Colonic mucosa (tissue), 4 donors: Measurements from ENCODE around the gene GRAMD2B. TPM values are rescaled to one million over a fixed set of nuclear protein-coding genes. Genes with fewer than 3 reads are reported as not detected.

ENCODE experiments used
- DNase-seq: peaks from one replicate; pipeline ENCODE4 v3.0.0-alpha.2; 2020
- H3K27ac ChIP-seq: fragments of 200-600 bp; one replicate; pipeline ENCODE4 v1.8.0; 2021
- H3K27me3 ChIP-seq: fragments of 200-600 bp; one replicate; pipeline ENCODE4 v1.8.0; 2021
- H3K36me3 ChIP-seq: fragments of 200-600 bp; one replicate; pipeline ENCODE4 v1.8.0; 2021
- H3K4me1 ChIP-seq: fragments of 200-600 bp; one replicate; pipeline ENCODE4 v1.8.0; 2021; ENCODE audit warnings: mild to moderate bottlenecking
- H3K4me3 ChIP-seq: fragments of 200-600 bp; one replicate; pipeline ENCODE4 v1.8.0; 2021
- H3K9ac ChIP-seq, 2 donors: one replicate each; pipeline ENCODE4 v1.7.0; 2013; ENCODE audit warnings: control low read depth in 2 of 2, low read depth in 2 of 2, low read length in 2 of 2
- H3K9me3 ChIP-seq: fragments of 200-600 bp; one replicate; pipeline ENCODE4 v1.8.0; 2021
- CTCF ChIP-seq: fragments of 200-600 bp; IDR thresholded peaks from one replicate; pipeline ENCODE4 v1.8.0; 2022; ENCODE audit warnings: antibody characterized with exemption, mild to moderate bottlenecking
- intact Hi-C: fragments of 100-400 bp; cut with DNase I; formaldehyde crosslinking; loops from one replicate; pipeline ENCODE4 v1.14.1; 2022
- total RNA-seq, 2 donors: library from RNA; stranded (reverse); fragmentation: NEBNext Ultra II Directional in 1 of 2; extraction: Animal tissue kit (Norgen Biotek cat#: 25700) in 1 of 2; gene quantifications; one replicate each; pipeline ENCODE4 v1.2.1, GENCODE V29; 2021
- donor health status: healthy.
- donor health status: DM: no; HTN: no; CAD: no.
- donor health status: DM: no; HTN: no; CAD: no.

Gene GRAMD2B
- total RNA-seq, 2 donors from 2014 or later: 30.9 to 60.4 TPM

DNA sequence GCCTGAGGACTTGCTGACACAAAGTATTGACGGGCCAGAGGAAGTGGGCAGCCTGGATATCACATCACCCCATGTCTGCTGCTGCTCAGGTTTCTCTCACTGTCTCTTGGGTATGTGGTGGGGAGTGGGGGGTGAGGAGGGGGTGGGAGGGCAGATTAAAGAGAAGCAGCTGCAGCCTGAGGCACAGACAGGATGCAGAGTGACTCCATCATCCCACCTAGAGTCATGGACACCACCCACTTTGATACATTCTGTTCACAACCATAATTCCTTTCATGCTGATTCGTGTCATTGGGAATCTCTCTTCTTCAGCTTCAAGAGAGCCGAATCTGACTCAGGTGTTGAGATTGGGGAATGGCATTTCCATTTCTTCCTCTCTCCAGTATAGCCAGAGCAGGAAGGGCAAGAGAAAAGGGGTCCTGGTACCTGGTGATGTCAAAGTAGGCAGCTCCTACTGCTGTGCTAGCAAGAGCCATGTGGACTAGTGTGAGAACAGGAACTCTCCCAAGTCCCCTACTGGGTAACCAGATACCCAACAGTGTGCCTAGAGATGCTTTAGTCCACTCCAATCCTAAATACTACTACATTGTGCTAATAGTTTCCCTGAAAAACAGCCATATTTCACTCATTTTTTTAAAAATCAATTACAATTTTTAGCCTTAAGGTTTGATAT, 22.4 kb downstream of the GRAMD2B start:
- intact Hi-C loops: no loop called here
- no peak for TF ChIP-seq CTCF
- no peaks in the 10 kb centered on the region for H3K4me1 ChIP-seq

GRCh38 chr5:126446498-126447224, 23.5 kb downstream of the GRAMD2B start:
- peak overlapping the region; percentile 79 for H3K27ac ChIP-seq
- H3K9me3 ChIP-seq: no peaks in the 10 kb centered on the region
- H3K9ac ChIP-seq: peak overlapping the region in 1 of 2 donors; percentile 74
- H3K36me3 ChIP-seq: no peaks in the 10 kb centered on the region
- no peak overlapping the region for H3K4me3 ChIP-seq
- no peaks in the 10 kb centered on the region for H3K4me1 ChIP-seq
- H3K27me3 ChIP-seq: no peaks in the 10 kb centered on the region
- peak; percentile 63 for DNase-seq
- intact Hi-C loops: no loop called here
- TF ChIP-seq CTCF: no peak

More for the DNA sequence above, 22.4 kb downstream of the GRAMD2B start:
- peak overlapping the region; percentile 79 for H3K27ac ChIP-seq
- no peaks in the 10 kb centered on the region for H3K36me3 ChIP-seq
- H3K9ac ChIP-seq: peak overlapping the region in 1 of 2 donors; percentile 74
- no peaks in the 10 kb centered on the region for H3K27me3 ChIP-seq
- DNase-seq: no peak
- no peaks in the 10 kb centered on the region for H3K9me3 ChIP-seq
- no peak overlapping the region for H3K4me3 ChIP-seq

DNA sequence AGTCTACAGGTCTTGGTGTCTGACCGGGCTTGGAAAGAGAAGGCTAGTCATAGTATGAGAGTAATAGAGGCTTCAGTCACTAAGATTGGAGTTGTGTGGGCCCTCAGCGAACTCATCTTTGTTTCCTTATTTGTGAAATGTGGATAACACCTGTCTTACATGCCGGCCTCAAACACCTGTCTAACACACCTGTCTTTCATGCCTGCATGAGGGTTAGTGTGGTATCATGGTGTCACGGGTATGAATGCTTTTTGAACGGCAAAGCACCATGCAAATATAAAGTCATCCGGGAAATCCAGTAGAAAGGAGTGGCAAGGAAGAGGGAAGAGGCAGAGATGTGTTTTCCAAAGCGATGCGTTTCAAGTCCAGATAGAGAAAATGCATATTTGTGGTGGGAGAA, 25.5 kb downstream of the GRAMD2B start:
- intact Hi-C loops: no loop called here
- TF ChIP-seq CTCF: no peak
- no peak overlapping the region for H3K4me3 ChIP-seq
- no peaks in the 10 kb centered on the region for H3K9me3 ChIP-seq
- DNase-seq: no peak
- H3K9ac ChIP-seq: no peak overlapping the region
- H3K4me1 ChIP-seq: no peaks in the 10 kb centered on the region
- no peaks in the 10 kb centered on the region for H3K36me3 ChIP-seq
- no peak overlapping the region for H3K27ac ChIP-seq
- H3K27me3 ChIP-seq: no peaks in the 10 kb centered on the region

- H3K27me3 ChIP-seq: no peaks in the 10 kb centered on the region
- no peak for DNase-seq
- H3K9ac ChIP-seq: peak overlapping the region in 1 of 2 donors; percentile 57
- no peak for TF ChIP-seq CTCF
- intact Hi-C loops: no loop called here
- H3K9me3 ChIP-seq: no peaks in the 10 kb centered on the region
- peak overlapping the region; percentile 35 for H3K27ac ChIP-seq
- H3K36me3 ChIP-seq: no peaks in the 10 kb centered on the region
- H3K4me3 ChIP-seq: no peak overlapping the region
- H3K4me1 ChIP-seq: no peaks in the 10 kb centered on the region
These were observed 26.6 kb downstream of the GRAMD2B start for GRCh38 chr5:126449751-126450271.

GRCh38 chr5:126450346-126450745, 27.1 kb downstream of the GRAMD2B start:
- no peak for TF ChIP-seq CTCF
- Histone ChIP-seq H3K4me3 (no peak overlapping the region), H3K4me1 (no peaks in the 10 kb centered on the region), H3K27me3 (no peaks in the 10 kb centered on the region), H3K9me3 (no peaks in the 10 kb centered on the region), H3K36me3 (no peaks in the 10 kb centered on the region), H3K27ac (peak overlapping the region; percentile 35), H3K9ac (no peak overlapping the region)
- intact Hi-C loops: no loop called here
- DNase-seq: no peak
